Stimulated activated CD4-positive, alpha-beta T cell treated with anti-CD3 and anti-CD28 coated beads, Interleukin-1b, Interleukin-23, amount 100 ng/mL, for 1 hour (primary cell): Measurements from ENCODE around the gene CDC34.
A peak's percentile ranks its signal among the peaks of the same experiment; 100 is the strongest.

Source experiments
- DNase-seq, 2 donors: peaks; one replicate each; pipeline ENCODE4 v3.0.0-alpha.2; 2020; ENCODE audit warnings: low read depth in 2 of 2

CDC34 gene

GRCh38 chr19:497491-497868, 34.1 kb upstream of the CDC34 start:
- DNase-seq = no peak

- DNase-seq = no peak
Measured at GRCh38 chr19:497869-498510, 33.6 kb upstream of the CDC34 start.

- DNase-seq = no peak
Measured at GRCh38 chr19:498511-498891, 33.1 kb upstream of the CDC34 start.

- no peak for DNase-seq
Measured at GRCh38 chr19:498977-499623, 32.5 kb upstream of the CDC34 start.

- no peak for DNase-seq
Measured at GRCh38 chr19:501646-502045, 29.9 kb upstream of the CDC34 start.

GRCh38 chr19:504616-505015, 26.9 kb upstream of the CDC34 start:
- DNase-seq = no peak

GRCh38 chr19:506404-507285, 24.9 kb upstream of the CDC34 start:
- peak; percentile 71 to 84 for DNase-seq

GRCh38 chr19:507286-508203, 24.0 kb upstream of the CDC34 start, which contains the start of gene TPGS1:
Gene TPGS1, plus strand, starts transcription at chr19:507497. Its CDS starts 10 bp downstream, at chr19:507507.
- peak; percentile 58 to 65 for DNase-seq

- DNase-seq = no peak
Measured at GRCh38 chr19:508204-509150, 23.1 kb upstream of the CDC34 start.

GRCh38 chr19:510606-511100, 20.9 kb upstream of the CDC34 start:
- DNase-seq = peak; percentile 85 to 89

- DNase-seq = peak in 1 of 2 donors; percentile 63
Measured at GRCh38 chr19:511101-511851, 20.3 kb upstream of the CDC34 start.

- DNase-seq = no peak
Measured at GRCh38 chr19:512547-513365, 18.8 kb upstream of the CDC34 start.

GRCh38 chr19:513368-514165, 18.0 kb upstream of the CDC34 start:
- no peak for DNase-seq

GRCh38 chr19:514166-514663, 17.3 kb upstream of the CDC34 start:
- no peak for DNase-seq

- no peak for DNase-seq
Measured at GRCh38 chr19:517721-518597, 13.6 kb upstream of the CDC34 start.

GRCh38 chr19:518598-519231, 12.8 kb upstream of the CDC34 start:
- DNase-seq = peak in 1 of 2 donors; percentile 45
